HepG2 (cell line): ENCODE data around the gene NSD1. TPM values are rescaled to one million over a fixed set of nuclear protein-coding genes. Genes with fewer than 3 reads are reported as not detected.

Source experiments
- AGO1 ChIP-seq: fragments of 200-400 bp; formaldehyde crosslinking; IDR thresholded peaks from 2 replicates; pipeline ENCODE4 v1.6.1; 2017; ENCODE audit warnings: mild to moderate bottlenecking, low read depth, low read length, moderate library complexity; ENCODE audit not compliant: poor library complexity, severe bottlenecking
- AHDC1 ChIP-seq: sonication (generic); formaldehyde crosslinking; IDR thresholded peaks from 2 replicates; pipeline ENCODE4 v1.5.1; 2020; ENCODE audit warnings: mild to moderate bottlenecking, missing genetic modification reagents, borderline replicate concordance
- ARHGAP35 ChIP-seq: sonication (generic); formaldehyde crosslinking; IDR thresholded peaks from 2 replicates; pipeline ENCODE4 v1.9.0; 2022; ENCODE audit warnings: mild to moderate bottlenecking, inconsistent platforms, moderate library complexity, missing genetic modification reagents, borderline replicate concordance
- ARNTL ChIP-seq: sonication (generic); formaldehyde crosslinking; IDR thresholded peaks from 2 replicates; pipeline ENCODE4 v1.4.0; 2020; ENCODE audit warnings: mild to moderate bottlenecking, missing genetic modification reagents
- BRCA1 ChIP-seq: sonication (generic); formaldehyde crosslinking; IDR thresholded peaks from 2 replicates; pipeline ENCODE4 v1.4.0; 2020; ENCODE audit warnings: missing genetic modification reagents
- KDM2A ChIP-seq: sonication (generic); formaldehyde crosslinking; IDR thresholded peaks from 2 replicates; pipeline ENCODE4 v1.4.0; 2020; ENCODE audit warnings: low read depth, missing genetic modification reagents, borderline replicate concordance
- KLF6 ChIP-seq: IDR thresholded peaks from 2 replicates; pipeline ENCODE4 v1.8.0; 2016; ENCODE audit warnings: missing biosample characterization, missing genetic modification reagents
- MED13 ChIP-seq: sonication (generic); formaldehyde crosslinking; IDR thresholded peaks from 2 replicates; pipeline ENCODE4 v1.5.0; 2020; ENCODE audit warnings: missing genetic modification reagents
- MEIS2 ChIP-seq: sonication (generic); formaldehyde crosslinking; IDR thresholded peaks from 2 replicates; pipeline ENCODE4 v1.9.0; 2021; ENCODE audit warnings: mild to moderate bottlenecking, missing genetic modification reagents
- MIXL1 ChIP-seq: IDR thresholded peaks from 2 replicates; pipeline ENCODE4 v1.6.1; 2016
- NR2F2 ChIP-seq: IDR thresholded peaks from 2 replicates; pipeline ENCODE4 v1.6.1; 2012; ENCODE audit warnings: low read depth, inconsistent platforms, borderline replicate concordance
- SAFB2 ChIP-seq: sonication (generic); formaldehyde crosslinking; IDR thresholded peaks from 2 replicates; pipeline ENCODE4 v1.5.1; 2020; ENCODE audit warnings: missing genetic modification reagents, low read depth, mild to moderate bottlenecking, borderline replicate concordance
- SMAD1 ChIP-seq: sonication (generic); formaldehyde crosslinking; IDR thresholded peaks from 2 replicates; pipeline ENCODE4 v1.4.0; 2020; ENCODE audit warnings: missing genetic modification reagents, low read depth, mild to moderate bottlenecking, borderline replicate concordance
- SUZ12 ChIP-seq: fragments of 150-350 bp; IDR thresholded peaks from 2 replicates; pipeline ENCODE4 v1.6.1; 2014; ENCODE audit warnings: low read depth, low read length
- ZNF207 ChIP-seq: fragments of 450-650 bp; IDR thresholded peaks from 2 replicates; pipeline ENCODE4 v1.6.1; 2016; ENCODE audit warnings: antibody characterized with exemption, borderline replicate concordance
- ZNF230 ChIP-seq: sonication (generic); formaldehyde crosslinking; IDR thresholded peaks from 2 replicates; pipeline ENCODE4 v1.4.0; 2020; ENCODE audit warnings: mild to moderate bottlenecking, missing genetic modification reagents
- ZNF331 ChIP-seq: sonication (generic); formaldehyde crosslinking; IDR thresholded peaks from 2 replicates; pipeline ENCODE4 v1.4.0; 2020; ENCODE audit warnings: missing genetic modification reagents
- ZNF362 ChIP-seq: sonication (generic); formaldehyde crosslinking; IDR thresholded peaks from 2 replicates; pipeline ENCODE4 v1.4.0; 2020; ENCODE audit warnings: missing genetic modification reagents, mild to moderate bottlenecking, borderline replicate concordance
- ZNF572 ChIP-seq: sonication (generic); formaldehyde crosslinking; IDR thresholded peaks from 2 replicates; pipeline ENCODE4 v1.5.1; 2020; ENCODE audit warnings: mild to moderate bottlenecking, missing genetic modification reagents
- ZNF605 ChIP-seq: sonication (generic); formaldehyde crosslinking; IDR thresholded peaks from 2 replicates; pipeline ENCODE4 v1.8.0; 2022; ENCODE audit warnings: mild to moderate bottlenecking, missing genetic modification reagents
- polyA plus RNA-seq, 8 experiments: library from polyadenylated mRNA; depleted of rRNA in 3 of 8; stranded (reverse) in 7 of 8; unstranded in 1 of 8; fragments of >200 nt; fragmentation: Illumina TruSeq in 4 of 8; extraction: Trizol in 4 of 8; gene quantifications; 2 replicates each; pipeline versions ENCODE4 v1.2.1 to v1.2.3, GENCODE V29; 2011 to 2016; ENCODE audit warnings: low read depth in 4 of 8, missing spikeins in 1 of 8, mixed read lengths in 1 of 8; ENCODE audit not compliant: insufficient read depth in 1 of 8
- total RNA-seq, 5 experiments: library from RNA; depleted of rRNA; stranded (reverse); fragments of >200 nt; fragmentation: Illumina TruSeq; extraction: Trizol; gene quantifications; 2 replicates each; pipeline ENCODE4 v1.2.3, GENCODE V29; 2016; ENCODE audit warnings: low read depth in 1 of 5
- TF ChIP-seq, protein P1 (sequence below): sonication (generic); formaldehyde crosslinking; conservative IDR thresholded peaks from 2 replicates; pipeline ENCODE4 v1.8.0; 2022; ENCODE audit warnings: low read depth, missing genetic modification reagents

Gene NSD1
- total and polyA plus RNA-seq, 2 of the 13 experiments (the other 11 are each of a cell fraction or from before 2014, with no cell fraction given) = 0.01 to 0.09 TPM

DNA sequence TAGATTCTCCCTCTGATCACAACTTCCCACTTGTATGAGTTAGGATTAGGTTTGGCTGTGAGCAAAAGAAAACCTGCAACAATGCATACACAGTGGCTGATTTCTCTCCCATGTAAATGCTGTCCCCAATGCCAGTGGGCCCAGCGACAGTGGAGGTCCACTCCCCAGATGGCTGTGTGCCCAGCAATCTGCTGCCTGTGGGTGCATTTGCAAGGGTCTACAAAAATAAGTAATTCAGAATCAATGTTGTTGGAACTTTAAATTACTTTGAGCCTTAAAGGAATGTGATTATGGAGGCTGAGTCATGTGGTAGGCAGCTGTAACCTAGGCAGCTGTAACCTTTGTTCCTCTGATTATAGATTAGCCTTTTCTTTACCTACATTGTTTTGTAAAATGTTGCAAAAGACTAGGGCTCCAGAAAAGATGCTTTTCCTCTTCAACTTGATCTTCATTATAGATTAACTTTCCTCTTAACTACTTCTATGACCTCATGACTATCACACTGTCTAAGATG is 192.4 kb downstream of the NSD1 start (continued):
- TF ChIP-seq ZNF230 (CRISPR knock-in tag) = no peak
- no peak for TF ChIP-seq ZNF331 (CRISPR knock-in tag)
- TF ChIP-seq BRCA1 (CRISPR knock-in tag) = no peak
- TF ChIP-seq NR2F2 = peak; percentile 46; the same call in 1 of the 2 replicates
- TF ChIP-seq, protein P1, sequence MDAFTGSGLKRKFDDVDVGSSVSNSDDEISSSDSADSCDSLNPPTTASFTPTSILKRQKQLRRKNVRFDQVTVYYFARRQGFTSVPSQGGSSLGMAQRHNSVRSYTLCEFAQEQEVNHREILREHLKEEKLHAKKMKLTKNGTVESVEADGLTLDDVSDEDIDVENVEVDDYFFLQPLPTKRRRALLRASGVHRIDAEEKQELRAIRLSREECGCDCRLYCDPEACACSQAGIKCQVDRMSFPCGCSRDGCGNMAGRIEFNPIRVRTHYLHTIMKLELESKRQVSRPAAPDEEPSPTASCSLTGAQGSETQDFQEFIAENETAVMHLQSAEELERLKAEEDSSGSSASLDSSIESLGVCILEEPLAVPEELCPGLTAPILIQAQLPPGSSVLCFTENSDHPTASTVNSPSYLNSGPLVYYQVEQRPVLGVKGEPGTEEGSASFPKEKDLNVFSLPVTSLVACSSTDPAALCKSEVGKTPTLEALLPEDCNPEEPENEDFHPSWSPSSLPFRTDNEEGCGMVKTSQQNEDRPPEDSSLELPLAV (CRISPR knock-in tag) = no peak
- TF ChIP-seq ZNF207 = no peak
- TF ChIP-seq MIXL1 (CRISPR knock-in tag) = peak; percentile 68
- TF ChIP-seq SAFB2 (CRISPR knock-in tag) = no peak; the same call in 1 of the 2 replicates
- TF ChIP-seq ZNF362 = no peak
- no peak for TF ChIP-seq MEIS2 (CRISPR knock-in tag)
- TF ChIP-seq ARHGAP35 (CRISPR knock-in tag) = no peak
- TF ChIP-seq ZNF572 (CRISPR knock-in tag) = no peak
- no peak for TF ChIP-seq AGO1
- TF ChIP-seq MED13 (CRISPR knock-in tag) = no peak
- TF ChIP-seq KDM2A (CRISPR knock-in tag) = no peak
- TF ChIP-seq KLF6 (CRISPR knock-in tag) = 0 out of 2 replicates have a peak, but pooled peaks have one; percentile 21
- no peak for TF ChIP-seq ZNF605
- peak; percentile 63; the same call in 1 of the 2 replicates for TF ChIP-seq AHDC1 (CRISPR knock-in tag)
- no peak for TF ChIP-seq SUZ12
- no peak for TF ChIP-seq ARNTL (CRISPR knock-in tag)
- TF ChIP-seq SMAD1 (CRISPR knock-in tag) = no peak
